ENCODE results near the gene ACCS.

ACCS gene

GRCh38 chr11:44127130-44127529 is 61.1 kb downstream of the ACCS start:
- no peak overlapping the region for H2BK120ac ChIP-seq (ENCODE audit: low read depth, low read length)
- no peak for DNase-seq (ENCODE audit: low spot score)
- no peak overlapping the region for H3K4ac ChIP-seq (ENCODE audit: low read length)
- H3K23ac ChIP-seq (ENCODE audit: low read depth, low read length, poor library complexity), result no peak overlapping the region
- H2BK12ac ChIP-seq (ENCODE audit: low read length), result no peak overlapping the region
- no peaks in the 10 kb centered on the region for H3K27me3 ChIP-seq (ENCODE audit: control insufficient read depth in 3 of 3, insufficient read depth in 3 of 3, low read depth in 1 of 3, low read length in 3 of 3)
- no peak overlapping the region for H3K14ac ChIP-seq (ENCODE audit: low read length)
- H3K4me2 ChIP-seq (ENCODE audit: insufficient read depth, low read length, poor library complexity, severe bottlenecking), result no peak overlapping the region
- H2AFZ ChIP-seq (ENCODE audit: low read length), result no peak overlapping the region
- H2BK15ac ChIP-seq (ENCODE audit: low read length), result no peak overlapping the region
- no peak overlapping the region for H4K91ac ChIP-seq (ENCODE audit: low read depth, low read length, poor library complexity)
- no peaks in the 10 kb centered on the region for H3K4me1 ChIP-seq (ENCODE audit: control insufficient read depth in 2 of 2, insufficient read depth in 1 of 2, low read depth in 1 of 2, low read length in 2 of 2)
- no peak overlapping the region for H4K8ac ChIP-seq (ENCODE audit: low read depth, low read length)
- no peak overlapping the region for H3K18ac ChIP-seq (ENCODE audit: low read length)
- peak overlapping the region; percentile 5 for H3K9ac ChIP-seq (ENCODE audit: low read depth, low read length, poor library complexity)
- H2AK5ac ChIP-seq (ENCODE audit: low read depth, low read length), result no peak overlapping the region
- H3K4me3 ChIP-seq (ENCODE audit: low read length in 2 of 2), result no peak overlapping the region
- no CpG with 5 or more reads among the region's 8 CpGs for WGBS, 2 donors (ENCODE audit: extremely low coverage in 2 of 2, insufficient read length in 2 of 2, insufficient replicate concordance in 1 of 2)
- H2BK5ac ChIP-seq (ENCODE audit: low read length), result no peak overlapping the region
- H3K36me3 ChIP-seq (replicated peaks in 1 of 2; ENCODE audit: control insufficient read depth in 2 of 2, insufficient read depth in 2 of 2, low read length in 2 of 2), result peaks cover 29 to 74% of the 10 kb centered on the region in 2 donors
- no peaks in the 10 kb centered on the region for H3K9me3 ChIP-seq (replicated peaks in 1 of 2; ENCODE audit: control insufficient read depth in 2 of 2, insufficient read depth in 1 of 2, low read depth in 1 of 2, low read length in 2 of 2)
- no peaks in the 10 kb centered on the region for H3K79me1 ChIP-seq (ENCODE audit: low read depth, low read length)
- no peak overlapping the region for H3K27ac ChIP-seq (replicated peaks; ENCODE audit: low read length)

GRCh38 chr11:44128729-44129128 is 62.7 kb downstream of the ACCS start:
- Histone ChIP-seq H3K27me3 (ENCODE audit: control insufficient read depth in 3 of 3, insufficient read depth in 3 of 3, low read depth in 1 of 3, low read length in 3 of 3) (no peaks in the 10 kb centered on the region), H3K14ac (ENCODE audit: low read length) (no peak overlapping the region), H4K8ac (ENCODE audit: low read depth, low read length) (no peak overlapping the region), H2AK5ac (ENCODE audit: low read depth, low read length) (no peak overlapping the region), H3K9me3 (replicated peaks in 1 of 2; ENCODE audit: control insufficient read depth in 2 of 2, insufficient read depth in 1 of 2, low read depth in 1 of 2, low read length in 2 of 2) (no peaks in the 10 kb centered on the region), H3K36me3 (replicated peaks in 1 of 2; ENCODE audit: control insufficient read depth in 2 of 2, insufficient read depth in 2 of 2, low read length in 2 of 2) (peaks cover 30 to 74% of the 10 kb centered on the region in 2 donors), H3K4me1 (ENCODE audit: control insufficient read depth in 2 of 2, insufficient read depth in 1 of 2, low read depth in 1 of 2, low read length in 2 of 2) (no peaks in the 10 kb centered on the region), H2BK120ac (ENCODE audit: low read depth, low read length) (no peak overlapping the region), H2BK5ac (ENCODE audit: low read length) (no peak overlapping the region), H2AFZ (ENCODE audit: low read length) (no peak overlapping the region), H2BK12ac (ENCODE audit: low read length) (no peak overlapping the region), H3K79me1 (ENCODE audit: low read depth, low read length) (no peaks in the 10 kb centered on the region), H3K4me3 (ENCODE audit: low read length in 2 of 2) (no peak overlapping the region), H3K9ac (ENCODE audit: low read depth, low read length, poor library complexity) (no peak overlapping the region), H3K23ac (ENCODE audit: low read depth, low read length, poor library complexity) (no peak overlapping the region), H3K18ac (ENCODE audit: low read length) (no peak overlapping the region), H3K4me2 (ENCODE audit: insufficient read depth, low read length, poor library complexity, severe bottlenecking) (no peak overlapping the region), H3K27ac (replicated peaks; ENCODE audit: low read length) (no peak overlapping the region), H2BK15ac (ENCODE audit: low read length) (no peak overlapping the region), H4K91ac (ENCODE audit: low read depth, low read length, poor library complexity) (no peak overlapping the region), H3K4ac (ENCODE audit: low read length) (no peak overlapping the region)
- WGBS, 2 donors (ENCODE audit: extremely low coverage in 2 of 2, insufficient read length in 2 of 2, insufficient replicate concordance in 1 of 2), result no CpG with 5 or more reads among the region's 3 CpGs
- no peak for DNase-seq (ENCODE audit: low spot score)

- no peak overlapping the region for H3K4me2 ChIP-seq (ENCODE audit: insufficient read depth, low read length, poor library complexity, severe bottlenecking)
- DNase-seq (ENCODE audit: low spot score), result no peak
Measured at GRCh38 chr11:44130751-44131150, 64.7 kb downstream of the ACCS start.

GRCh38 chr11:44133335-44133946 is 67.4 kb downstream of the ACCS start:
- Histone ChIP-seq H3K14ac (ENCODE audit: low read length) (no peak overlapping the region), H2AFZ (ENCODE audit: low read length) (no peak overlapping the region), H3K4ac (ENCODE audit: low read length) (no peak overlapping the region), H3K4me1 (ENCODE audit: control insufficient read depth in 2 of 2, insufficient read depth in 1 of 2, low read depth in 1 of 2, low read length in 2 of 2) (peaks cover 0 to 24% of the 10 kb centered on the region in 2 donors), H3K4me3 (ENCODE audit: low read length in 2 of 2) (no peak overlapping the region), H2BK120ac (ENCODE audit: low read depth, low read length) (no peak overlapping the region), H2AK5ac (ENCODE audit: low read depth, low read length) (no peak overlapping the region), H4K8ac (ENCODE audit: low read depth, low read length) (no peak overlapping the region), H3K4me2 (ENCODE audit: insufficient read depth, low read length, poor library complexity, severe bottlenecking) (no peak overlapping the region), H2BK12ac (ENCODE audit: low read length) (no peak overlapping the region), H3K79me1 (ENCODE audit: low read depth, low read length) (no peaks in the 10 kb centered on the region), H2BK5ac (ENCODE audit: low read length) (no peak overlapping the region), H3K27me3 (ENCODE audit: control insufficient read depth in 3 of 3, insufficient read depth in 3 of 3, low read depth in 1 of 3, low read length in 3 of 3) (no peaks in the 10 kb centered on the region), H3K18ac (ENCODE audit: low read length) (no peak overlapping the region), H3K27ac (replicated peaks; ENCODE audit: low read length) (no peak overlapping the region), H4K91ac (ENCODE audit: low read depth, low read length, poor library complexity) (no peak overlapping the region), H3K9me3 (replicated peaks in 1 of 2; ENCODE audit: control insufficient read depth in 2 of 2, insufficient read depth in 1 of 2, low read depth in 1 of 2, low read length in 2 of 2) (no peaks in the 10 kb centered on the region), H3K23ac (ENCODE audit: low read depth, low read length, poor library complexity) (no peak overlapping the region), H2BK15ac (ENCODE audit: low read length) (no peak overlapping the region), H3K9ac (ENCODE audit: low read depth, low read length, poor library complexity) (no peak overlapping the region), H3K36me3 (replicated peaks in 1 of 2; ENCODE audit: control insufficient read depth in 2 of 2, insufficient read depth in 2 of 2, low read length in 2 of 2) (peaks cover 15 to 31% of the 10 kb centered on the region in 2 donors)
- peak; percentile 37 for DNase-seq (ENCODE audit: low spot score)
- WGBS, 2 donors (ENCODE audit: extremely low coverage in 2 of 2, insufficient read length in 2 of 2, insufficient replicate concordance in 1 of 2), result no CpG with 5 or more reads among the region's 1 CpG

More at GRCh38 chr11:44130751-44131150, 64.7 kb downstream of the ACCS start:
- Histone ChIP-seq H2BK5ac (ENCODE audit: low read length) (no peak overlapping the region), H3K4me1 (ENCODE audit: control insufficient read depth in 2 of 2, insufficient read depth in 1 of 2, low read depth in 1 of 2, low read length in 2 of 2) (peaks cover 0 to 10% of the 10 kb centered on the region in 2 donors), H3K36me3 (replicated peaks in 1 of 2; ENCODE audit: control insufficient read depth in 2 of 2, insufficient read depth in 2 of 2, low read length in 2 of 2) (peaks cover 26 to 58% of the 10 kb centered on the region in 2 donors), H3K9ac (ENCODE audit: low read depth, low read length, poor library complexity) (peak overlapping the region; percentile 63), H3K79me1 (ENCODE audit: low read depth, low read length) (no peaks in the 10 kb centered on the region), H3K4ac (ENCODE audit: low read length) (no peak overlapping the region), H3K27me3 (ENCODE audit: control insufficient read depth in 3 of 3, insufficient read depth in 3 of 3, low read depth in 1 of 3, low read length in 3 of 3) (no peaks in the 10 kb centered on the region), H2AFZ (ENCODE audit: low read length) (no peak overlapping the region), H4K8ac (ENCODE audit: low read depth, low read length) (no peak overlapping the region), H3K23ac (ENCODE audit: low read depth, low read length, poor library complexity) (no peak overlapping the region), H3K18ac (ENCODE audit: low read length) (no peak overlapping the region), H3K4me3 (ENCODE audit: low read length in 2 of 2) (no peak overlapping the region), H4K91ac (ENCODE audit: low read depth, low read length, poor library complexity) (no peak overlapping the region), H3K27ac (replicated peaks; ENCODE audit: low read length) (no peak overlapping the region), H3K14ac (ENCODE audit: low read length) (no peak overlapping the region), H2AK5ac (ENCODE audit: low read depth, low read length) (no peak overlapping the region), H3K9me3 (replicated peaks in 1 of 2; ENCODE audit: control insufficient read depth in 2 of 2, insufficient read depth in 1 of 2, low read depth in 1 of 2, low read length in 2 of 2) (no peaks in the 10 kb centered on the region), H2BK120ac (ENCODE audit: low read depth, low read length) (no peak overlapping the region), H2BK15ac (ENCODE audit: low read length) (no peak overlapping the region), H2BK12ac (ENCODE audit: low read length) (no peak overlapping the region)
- WGBS, 2 donors (ENCODE audit: extremely low coverage in 2 of 2, insufficient read length in 2 of 2, insufficient replicate concordance in 1 of 2), result no CpG with 5 or more reads among the region's 6 CpGs

Measured in neuronal stem cell (in vitro differentiated cells).